ENCODE results near the gene MRPS31.

DNA sequence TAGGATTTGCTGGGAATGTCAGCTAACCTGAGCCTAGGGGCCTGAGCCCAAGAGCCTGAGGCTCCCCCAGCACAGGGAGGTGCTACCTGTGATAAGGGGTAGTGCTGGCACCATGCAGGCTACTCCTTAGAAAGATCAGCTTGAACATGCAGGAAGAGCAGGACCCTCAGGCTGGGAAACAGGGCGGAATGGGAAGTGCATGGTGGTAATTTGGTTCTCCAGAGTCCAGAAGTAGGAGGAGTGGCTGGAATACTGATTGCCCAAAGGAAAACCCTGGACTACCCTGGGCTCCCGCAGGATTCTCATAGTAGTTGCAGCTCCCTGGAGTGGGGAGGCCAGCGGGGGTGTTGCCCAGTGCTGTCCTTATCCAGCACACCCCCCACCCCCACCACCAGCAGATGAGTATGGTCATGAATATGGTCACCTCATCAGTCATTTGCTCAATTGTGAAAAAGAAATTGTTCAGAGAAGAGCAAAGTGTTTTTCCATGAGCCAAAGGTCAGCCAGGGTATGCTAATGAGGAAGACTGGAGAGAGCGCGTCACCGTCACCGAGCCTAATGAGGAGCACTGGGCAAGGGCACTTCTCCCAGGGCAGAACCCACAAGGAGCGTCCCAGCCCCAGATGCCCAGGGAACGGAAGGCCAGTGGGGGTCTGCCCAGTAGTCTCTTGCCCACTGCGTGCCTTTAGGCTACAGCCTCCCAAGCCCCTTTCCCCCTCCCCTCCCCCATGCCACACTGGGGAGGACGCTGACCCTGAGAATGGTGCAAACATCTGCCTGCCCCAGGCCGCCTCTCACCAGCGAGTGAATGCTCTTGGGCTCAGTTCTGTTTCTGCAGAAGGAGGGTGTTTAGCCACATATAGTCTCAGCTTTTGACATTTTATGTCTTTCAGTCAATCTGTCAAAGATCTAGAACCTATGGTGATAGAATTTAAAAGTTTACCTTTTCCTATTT lies 23.7 kb upstream of the MRPS31 start:
- TF ChIP-seq EGR1 (IDR thresholded peaks at IDR 0.05; ENCODE audit: borderline replicate concordance in 1 of 2, low read depth in 2 of 2, low read length in 2 of 2) (no peak), CEBPB (IDR thresholded peaks at IDR 0.05; ENCODE audit: borderline replicate concordance in 1 of 2, low read depth in 2 of 2, low read length in 2 of 2) (no peak)
